OCI-LY7 (cell line): ENCODE measurements around the gene HOXC4. TPM values are rescaled to one million over a fixed set of nuclear protein-coding genes. Genes with fewer than 3 reads are reported as not detected.

ENCODE experiments used
- BruUV-seq: library from RNA; stranded (reverse); fragments of 400-500 nt; replicated peaks from 2 replicates; lab custom pipeline; 2021; lab: Mats Ljungman, UMichigan
- CTCF ChIA-PET: fragments of 300-600 bp; sonication (Branson Sonifier 250); formaldehyde crosslinking; loops from one replicate; lab custom pipeline; 2022; ENCODE audit warnings: antibody characterized with exemption; ENCODE audit not compliant: unreplicated experiment; lab: Charles Lee
- POLR2A ChIA-PET: fragments of 300-600 bp; sonication (Branson Sonifier 250); formaldehyde crosslinking; loops from one replicate; lab custom pipeline; 2022; ENCODE audit warnings: antibody characterized with exemption; lab: Charles Lee
- DNase-seq: peaks from one replicate; pipeline ENCODE4 v3.0.0-alpha.2; 2015; ENCODE audit warnings: low spot score
- H2AFZ ChIP-seq: fragments of 200-600 bp; sonication (generic), shearing (Covaris generic); 2 replicates; pipeline ENCODE4 v1.6.1; 2014; ENCODE audit warnings: mild to moderate bottlenecking, antibody characterized with exemption, low read length, moderate library complexity
- H3K27ac ChIP-seq: fragments of 200-600 bp; sonication (generic); 2 replicates; pipeline ENCODE4 v1.5.1; 2014; ENCODE audit warnings: mixed run types, low read depth, mild to moderate bottlenecking, moderate library complexity, low read length, inconsistent platforms; ENCODE audit not compliant: poor library complexity, severe bottlenecking
- H3K36me3 ChIP-seq: fragments of 200-600 bp; sonication (generic); 2 replicates; pipeline ENCODE4 v1.6.1; 2014; ENCODE audit warnings: mild to moderate bottlenecking, antibody characterized with exemption, low read length, moderate library complexity, mixed read lengths; ENCODE audit not compliant: insufficient read depth
- H3K4me1 ChIP-seq: fragments of 200-600 bp; sonication (generic); 2 replicates; pipeline ENCODE4 v1.5.1; 2014; ENCODE audit warnings: mild to moderate bottlenecking, low read length; ENCODE audit not compliant: insufficient read depth, poor library complexity, severe bottlenecking
- H3K4me2 ChIP-seq: fragments of 200-600 bp; sonication (generic); 2 replicates; pipeline ENCODE4 v1.6.1; 2014; ENCODE audit warnings: mild to moderate bottlenecking, low read length
- H3K4me3 ChIP-seq: fragments of 200-600 bp; sonication (generic); 2 replicates; pipeline ENCODE4 v1.5.1; 2014; ENCODE audit warnings: mild to moderate bottlenecking, low read depth, low read length; ENCODE audit not compliant: poor library complexity, severe bottlenecking
- H3K79me2 ChIP-seq: fragments of 200-600 bp; sonication (generic); 2 replicates; pipeline ENCODE4 v1.6.1; 2016; ENCODE audit warnings: low read depth, mild to moderate bottlenecking, low read length, moderate library complexity, mixed read lengths; ENCODE audit not compliant: insufficient read depth
- H3K9me2 ChIP-seq: fragments of 200-600 bp; sonication (generic); 2 replicates; pipeline ENCODE4 v1.6.1; 2016; ENCODE audit warnings: mild to moderate bottlenecking, low read length, mixed read lengths; ENCODE audit not compliant: insufficient read depth
- H3K9me3 ChIP-seq: fragments of 200-600 bp; sonication (generic); 2 replicates; pipeline ENCODE4 v1.6.1; 2014; ENCODE audit warnings: mild to moderate bottlenecking, mixed run types, low read length, mixed read lengths
- H4K20me1 ChIP-seq: fragments of 200-600 bp; sonication (generic); 2 replicates; pipeline ENCODE4 v1.6.1; 2014; ENCODE audit warnings: mild to moderate bottlenecking, antibody characterized with exemption, low read length, moderate library complexity, mixed read lengths; ENCODE audit not compliant: insufficient read depth
- CTCF ChIP-seq: fragments of 200-600 bp; sonication (generic); conservative IDR thresholded peaks from 2 replicates; pipeline ENCODE4 v1.5.1; 2014; ENCODE audit warnings: mild to moderate bottlenecking, antibody characterized with exemption, low read length, moderate library complexity, mixed read lengths
- EZH2phosphoT487 ChIP-seq: fragments of 200-600 bp; sonication (generic); IDR thresholded peaks from 2 replicates; pipeline ENCODE4 v1.6.1; 2018; ENCODE audit warnings: low read depth, borderline replicate concordance, mild to moderate bottlenecking, mixed run types, antibody characterized with exemption, low read length, moderate library complexity, mixed read lengths
- intact Hi-C: fragments of 100-400 bp; cut with micrococcal nuclease; formaldehyde crosslinking; loops from one replicate; pipeline ENCODE4 v1.10.0; 2022; ENCODE audit not compliant: unreplicated experiment
- total RNA-seq, 2 experiments: library from RNA; depleted of rRNA in 1 of 2; stranded (reverse); fragments of >200 nt in 1 of 2; shearing (Covaris generic) in 1 of 2; gene quantifications; 2 replicates each; pipeline ENCODE4 v1.2.3, GENCODE V29; 2014 to 2022

The HOXC4 gene
- total RNA-seq, 2 experiments from 2014 or later: 7.1 to 20.0 TPM

DNA sequence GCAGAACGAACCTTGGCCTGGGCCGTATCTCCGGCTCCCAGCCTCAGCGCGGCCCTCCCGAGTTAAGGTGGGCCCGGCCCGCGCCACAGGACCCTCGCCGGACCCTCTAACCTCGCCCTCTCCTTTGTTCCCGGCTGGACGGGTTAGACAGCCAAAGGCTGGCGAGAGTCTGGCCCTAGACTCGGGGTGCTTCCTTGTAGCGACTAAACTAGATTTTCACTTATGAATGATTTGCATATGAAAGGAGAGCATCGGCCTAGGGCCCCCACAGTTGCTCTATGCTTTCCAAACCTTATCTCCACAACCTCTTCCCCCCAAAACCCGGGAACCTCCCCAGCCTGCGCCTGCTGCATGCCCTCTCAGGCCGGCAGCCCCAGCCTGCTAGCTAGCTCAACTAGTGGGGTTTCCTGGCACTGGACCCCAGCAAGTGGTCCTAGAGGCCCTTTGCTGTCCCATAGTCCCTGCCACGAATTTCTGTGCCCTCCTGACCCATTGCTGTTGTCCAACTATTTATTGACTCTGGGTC, 18.8 kb upstream of the HOXC4 start:
- TF ChIP-seq EZH2phosphoT487: no peak
- no peak for TF ChIP-seq CTCF
- intact Hi-C loops: no loop called here

GRCh38 chr12:54035568-54036264, 17.9 kb upstream of the HOXC4 start:
- POLR2A ChIA-PET: interaction anchor here (0.5 to 1.3 kb wide), 5 partner anchors 15 to 157 kb away, joined by 3 to 9 read pairs (median 4); partner anchors contain the start of genes HOXC4 and SMUG1
- BruUV-seq: no TSS peak
- no peaks in the 10 kb centered on the region for H3K79me2 ChIP-seq
- H3K36me3 ChIP-seq: no peaks in the 10 kb centered on the region
- CTCF ChIA-PET: interaction anchor here (0.5 kb wide), 1 partner anchor 18 kb away, joined by 14 read pairs; no protein-coding TSS in a partner anchor
- no peak overlapping the region for H3K27ac ChIP-seq
- H3K9me2 ChIP-seq: no peaks in the 10 kb centered on the region
- no peak overlapping the region for H3K4me3 ChIP-seq
- H4K20me1 ChIP-seq: no peaks in the 10 kb centered on the region
- no peak for DNase-seq
- no peaks in the 10 kb centered on the region for H3K9me3 ChIP-seq
- H2AFZ ChIP-seq: peak overlapping the region; percentile 26; the same call in 1 of the 2 replicates
- H3K4me2 ChIP-seq: 0 out of 2 replicates have a peak overlapping the region, but pooled peaks have one; percentile 45
- intact Hi-C loops: no loop called here
- TF ChIP-seq CTCF: no peak
- H3K4me1 ChIP-seq: peaks cover 44% of the 10 kb centered on the region

More for the DNA sequence above, 18.8 kb upstream of the HOXC4 start:
- Histone ChIP-seq H3K9me2 (no peaks in the 10 kb centered on the region), H3K27ac (no peak overlapping the region), H3K79me2 (no peaks in the 10 kb centered on the region), H2AFZ (no peak overlapping the region), H4K20me1 (no peaks in the 10 kb centered on the region), H3K4me3 (no peak overlapping the region), H3K4me1 (peaks cover 39% of the 10 kb centered on the region), H3K9me3 (no peaks in the 10 kb centered on the region), H3K36me3 (no peaks in the 10 kb centered on the region), H3K4me2 (no peak overlapping the region)
- no TSS peak for BruUV-seq
- no peak for DNase-seq
- ChIA-PET POLR2A (interaction anchor here (0.6 to 1.0 kb wide), 2 partner anchors 16 to 154 kb away, joined by 3 read pairs; partner anchors contain the start of gene SMUG1), CTCF (no interaction called here)
